Measurements from ENCODE around the gene ARHGEF10L. TPM values are rescaled to one million over a fixed set of nuclear protein-coding genes. Genes with fewer than 3 reads are reported as not detected.
A peak's percentile ranks its signal among the peaks of the same experiment; 100 is the strongest.

ARHGEF10L gene
- total RNA-seq, 4 donors from 2014 or later: 30.0 to 61.4 (median 44.7) TPM

DNA sequence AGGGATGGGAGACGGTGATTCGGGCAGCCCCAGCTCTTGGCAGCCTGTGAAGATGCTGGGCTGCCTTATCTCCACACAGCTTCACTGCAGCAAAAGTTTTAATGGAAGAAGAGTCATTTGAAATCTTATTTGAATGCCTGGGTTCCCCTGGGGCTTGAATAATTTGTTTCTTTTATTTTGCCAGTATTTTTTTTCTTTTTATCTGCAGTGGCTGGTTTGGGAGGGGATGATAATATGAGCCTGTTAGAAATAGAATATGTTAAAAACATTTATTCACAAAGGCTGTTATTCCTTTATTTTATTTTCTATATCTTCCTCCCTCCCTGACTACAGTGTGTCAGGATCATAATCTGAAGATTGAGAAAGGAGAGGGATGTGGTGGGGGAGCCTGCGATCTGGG lies 103.4 kb downstream of the ARHGEF10L start:
- 86 to 88% methylated on average over 1 to 2 of the region's 3 CpGs for WGBS, 2 donors
- Histone ChIP-seq H3K27me3 (no peaks in the 10 kb centered on the region), H3K9me3 (no peaks in the 10 kb centered on the region), H3K4me3 (no peak overlapping the region), H3K36me3 (peaks cover 24 to 99% (median 29%) of the 10 kb centered on the region in 3 donors), H3K27ac (no peak overlapping the region), H3K4me1 (no peaks in the 10 kb centered on the region)
- DNase-seq: no peak
- intact Hi-C loops (cut with DNase I): no loop called here
- TF ChIP-seq, protein P1, sequence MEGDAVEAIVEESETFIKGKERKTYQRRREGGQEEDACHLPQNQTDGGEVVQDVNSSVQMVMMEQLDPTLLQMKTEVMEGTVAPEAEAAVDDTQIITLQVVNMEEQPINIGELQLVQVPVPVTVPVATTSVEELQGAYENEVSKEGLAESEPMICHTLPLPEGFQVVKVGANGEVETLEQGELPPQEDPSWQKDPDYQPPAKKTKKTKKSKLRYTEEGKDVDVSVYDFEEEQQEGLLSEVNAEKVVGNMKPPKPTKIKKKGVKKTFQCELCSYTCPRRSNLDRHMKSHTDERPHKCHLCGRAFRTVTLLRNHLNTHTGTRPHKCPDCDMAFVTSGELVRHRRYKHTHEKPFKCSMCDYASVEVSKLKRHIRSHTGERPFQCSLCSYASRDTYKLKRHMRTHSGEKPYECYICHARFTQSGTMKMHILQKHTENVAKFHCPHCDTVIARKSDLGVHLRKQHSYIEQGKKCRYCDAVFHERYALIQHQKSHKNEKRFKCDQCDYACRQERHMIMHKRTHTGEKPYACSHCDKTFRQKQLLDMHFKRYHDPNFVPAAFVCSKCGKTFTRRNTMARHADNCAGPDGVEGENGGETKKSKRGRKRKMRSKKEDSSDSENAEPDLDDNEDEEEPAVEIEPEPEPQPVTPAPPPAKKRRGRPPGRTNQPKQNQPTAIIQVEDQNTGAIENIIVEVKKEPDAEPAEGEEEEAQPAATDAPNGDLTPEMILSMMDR (IDR thresholded peaks at IDR 0.05): no peak
- TF ChIP-seq POLR2A (IDR thresholded peaks at IDR 0.05): no peak

DNA sequence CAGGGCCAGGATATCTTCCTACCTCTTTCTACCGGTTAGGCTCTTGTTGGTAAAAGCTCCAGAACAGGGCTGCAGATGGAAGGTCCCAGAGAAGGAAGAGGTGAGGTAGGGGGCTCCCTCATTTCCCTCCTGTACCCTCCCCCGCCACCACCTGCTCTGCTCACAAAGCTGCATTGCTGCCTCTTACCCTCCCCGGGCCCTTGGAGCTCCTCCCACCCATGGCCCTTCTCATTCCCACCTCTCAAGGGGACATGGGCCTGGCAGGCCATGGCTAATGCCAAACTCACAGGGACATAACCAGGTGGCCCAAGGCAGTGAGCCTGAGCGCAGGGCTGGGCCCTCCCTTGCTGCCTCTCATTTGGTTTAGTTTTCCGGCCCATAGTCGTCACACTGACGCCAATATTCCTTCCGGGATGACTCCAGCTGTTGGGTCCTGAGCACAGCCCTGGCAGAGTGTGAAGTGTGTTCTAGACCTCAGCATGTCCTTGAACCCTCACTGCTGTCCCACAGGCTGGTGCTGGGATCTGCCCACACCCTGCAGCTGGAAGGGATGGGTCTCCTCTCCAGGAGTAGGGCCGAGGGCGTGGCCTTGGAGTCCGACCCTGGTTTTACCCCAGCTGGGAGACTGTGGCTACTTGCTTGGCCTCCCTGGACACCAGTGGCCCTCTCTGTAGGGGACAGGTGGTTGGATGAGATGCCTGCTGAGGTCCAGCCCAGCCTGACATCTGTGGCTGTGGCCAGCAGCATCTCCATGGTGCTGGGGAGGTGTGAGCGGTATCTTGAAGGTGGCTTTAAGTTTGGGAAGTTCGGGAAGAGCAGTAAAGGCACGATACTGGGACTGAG lies 104.6 kb downstream of the ARHGEF10L start:
- Histone ChIP-seq H3K9me3 (no peaks in the 10 kb centered on the region), H3K27ac (no peak overlapping the region), H3K27me3 (no peaks in the 10 kb centered on the region), H3K4me3 (no peak overlapping the region), H3K36me3 (peaks cover 12 to 98% (median 22%) of the 10 kb centered on the region in 3 donors), H3K4me1 (peaks cover 0 to 11% (median 0%) of the 10 kb centered on the region in 3 donors)
- DNase-seq: no peak
- TF ChIP-seq POLR2A (IDR thresholded peaks at IDR 0.05): no peak
- TF ChIP-seq, protein P1 (IDR thresholded peaks at IDR 0.05): no peak
- WGBS, 2 donors: 85 to 89% methylated on average over 6 to 7 of the region's 14 CpGs
- intact Hi-C loops (cut with DNase I): no loop called here

DNA sequence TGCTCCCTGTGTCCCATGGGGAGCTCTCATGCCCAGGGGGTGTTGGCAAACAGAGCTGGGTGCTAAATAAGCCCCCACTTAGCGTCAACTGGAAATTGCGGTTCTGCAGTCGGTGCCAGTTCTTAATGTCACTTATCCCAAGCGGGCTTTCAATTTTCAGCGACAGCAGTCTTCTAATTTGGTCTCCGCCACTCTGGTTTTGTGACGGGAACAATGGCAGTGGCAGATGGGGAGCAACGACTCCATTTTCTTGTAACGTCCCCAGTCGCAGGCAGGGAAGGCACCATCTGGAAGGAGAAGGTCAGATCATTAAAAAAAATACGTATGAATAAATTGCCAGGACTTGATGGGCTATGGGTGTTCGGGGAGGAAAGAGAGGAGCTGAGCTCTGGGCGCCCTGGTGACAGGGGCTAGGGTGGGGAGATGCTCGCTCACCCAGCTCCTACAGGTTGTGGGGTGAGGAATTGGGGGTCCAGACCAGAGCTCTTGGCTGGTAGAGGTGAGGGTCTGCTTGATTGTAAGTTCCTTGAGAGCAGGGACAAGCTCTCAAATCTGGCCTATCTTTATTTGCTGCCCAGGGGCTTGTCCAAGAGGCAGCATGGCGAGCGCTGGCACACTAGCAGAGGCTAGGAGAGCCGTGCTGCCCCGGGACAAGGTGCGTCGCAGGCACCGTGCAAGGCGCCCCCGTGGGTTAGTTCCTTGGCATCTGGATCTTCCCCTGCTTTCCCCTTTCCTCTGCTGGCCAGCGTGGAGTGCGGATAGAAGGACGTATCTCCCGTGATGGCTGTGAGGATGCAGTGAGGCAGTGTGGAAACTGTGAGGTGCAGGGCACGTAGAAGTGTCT lies 105.8 kb downstream of the ARHGEF10L start:
- 85 to 90% methylated on average over 11 to 20 of the region's 28 CpGs for WGBS, 2 donors

DNA sequence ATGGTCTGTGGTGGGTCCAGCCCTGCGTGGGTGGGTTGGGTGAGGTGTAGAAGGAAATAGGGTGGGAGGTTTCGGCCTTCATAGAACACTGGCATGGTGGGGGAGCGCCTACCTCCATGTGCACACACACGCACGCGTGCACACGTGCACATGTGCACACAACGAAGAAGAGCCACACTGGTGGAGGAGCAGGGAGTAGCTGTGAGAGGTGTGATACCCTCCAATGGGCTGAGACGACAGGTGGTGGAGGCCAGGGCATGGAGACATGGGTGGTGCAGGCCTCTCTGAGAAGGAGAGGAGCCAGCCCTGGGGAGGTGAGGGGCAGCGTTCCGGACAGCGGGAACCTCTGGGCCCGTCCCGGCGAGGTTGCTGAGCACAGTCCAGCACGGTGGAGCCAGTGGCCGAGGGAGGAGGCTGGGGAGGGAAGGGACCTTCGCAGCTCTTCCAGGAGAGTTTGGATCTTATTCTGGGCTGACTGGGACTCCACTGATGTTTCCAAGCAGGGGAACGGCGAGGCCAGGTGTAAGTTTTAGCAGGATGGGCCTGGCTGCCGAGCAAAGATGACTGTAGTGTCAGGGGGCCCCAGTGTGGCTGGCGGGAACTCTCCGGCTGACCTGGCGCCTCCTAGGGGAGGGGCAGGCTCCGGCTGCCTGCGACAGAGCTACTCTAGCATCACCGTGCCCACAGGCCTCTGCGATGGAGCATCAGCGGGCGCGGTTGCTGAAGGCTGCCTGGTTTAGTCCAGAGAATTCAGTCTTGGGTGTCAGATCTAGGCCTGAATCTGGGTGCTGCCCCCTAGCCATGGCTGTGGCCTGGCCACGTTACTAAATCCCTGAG lies 107.2 kb downstream of the ARHGEF10L start:
- Histone ChIP-seq H3K27me3 (no peaks in the 10 kb centered on the region), H3K27ac (peak overlapping the region in 1 of 4 donors; percentile 11), H3K36me3 (peaks cover 3 to 98% (median 15%) of the 10 kb centered on the region in 3 donors), H3K4me3 (no peak overlapping the region), H3K9me3 (no peaks in the 10 kb centered on the region), H3K4me1 (peaks cover 0 to 12% (median 0%) of the 10 kb centered on the region in 3 donors)
- TF ChIP-seq POLR2A (IDR thresholded peaks at IDR 0.05): no peak
- TF ChIP-seq, protein P1 (IDR thresholded peaks at IDR 0.05): no peak
- intact Hi-C loops (cut with DNase I): no loop called here
- WGBS, 2 donors: 85 to 93% methylated on average over 17 to 29 of the region's 32 CpGs
- no peak for DNase-seq

More for the DNA sequence above, 105.8 kb downstream of the ARHGEF10L start:
- H3K27me3 ChIP-seq: no peaks in the 10 kb centered on the region
- no peak for DNase-seq
- H3K9me3 ChIP-seq: no peaks in the 10 kb centered on the region
- peaks cover 3 to 98% (median 14%) of the 10 kb centered on the region in 3 donors for H3K36me3 ChIP-seq
- intact Hi-C loops (cut with DNase I): no loop called here
- TF ChIP-seq, protein P1 (IDR thresholded peaks at IDR 0.05): no peak
- no peak for TF ChIP-seq POLR2A (IDR thresholded peaks at IDR 0.05)
- peaks cover 0 to 12% (median 0%) of the 10 kb centered on the region in 3 donors for H3K4me1 ChIP-seq
- no peak overlapping the region for H3K27ac ChIP-seq
- H3K4me3 ChIP-seq: no peak overlapping the region
